K562 (cell line): Measurements from ENCODE around the gene BMP6. TPM values are rescaled to one million over a fixed set of nuclear protein-coding genes. Genes with fewer than 3 reads are reported as not detected.

Experiments
- ATAC-seq: fragments of 200-7000 bp; cut with Tn5 transposase; 3 replicates; pipeline ENCODE4 v1.9.1; 2020; ENCODE audit warnings: moderate library complexity
- BruUV-seq: library from RNA; stranded (reverse); fragments of 400-500 nt; replicated peaks from 2 replicates; lab custom pipeline; 2021; lab: Mats Ljungman, UMichigan
- CTCF ChIA-PET: fragments of 300-600 bp; formaldehyde crosslinking; extraction: SDS; loops from one replicate; lab custom pipeline; 2021; ENCODE audit warnings: low intra/inter-chr PET ratio; lab: Yijun Ruan, JAX
- POLR2A ChIA-PET: fragments of 300-600, 350-650 bp; sonication (Branson Sonifier 250); formaldehyde crosslinking; extraction: SDS; loops from one replicate; lab custom pipeline; 2021; ENCODE audit warnings: antibody characterized with exemption, inconsistent platforms; lab: Yijun Ruan, JAX
- DNase-seq, 4 experiments: peaks; one replicate each; pipeline versions ENCODE4 v3.0.0 to v3.0.0-alpha.2; 2011 to 2018; ENCODE audit warnings: low spot score in 3 of 4, mixed read lengths in 3 of 4; ENCODE audit errors: extremely low read depth in 1 of 4
- FAIRE-seq: peaks from 2 replicates; lab custom pipeline; 2011; peaks lifted over from hg19 to GRCh38; lab: Jason Lieb, UNC
- H2AFZ ChIP-seq: 2 replicates; pipeline ENCODE4 v1.6.0; 2011; ENCODE audit warnings: low read depth, low read length, control low read depth, inconsistent platforms
- H3K27ac ChIP-seq: fragments of 200-600 bp; 3 replicates; pipeline ENCODE4 v1.8.0; 2011; ENCODE audit warnings: low read depth, mild to moderate bottlenecking, control low read depth, inconsistent platforms, low read length, moderate library complexity, mixed read lengths; ENCODE audit errors: extremely low read depth
- H3K27me3 ChIP-seq, 2 experiments: fragments of 300-600 bp in 1 of 2; 2 replicates in 1 of 2; 3 replicates in 1 of 2; pipeline versions ENCODE4 v1.6.0 to v1.8.0; 2011; ENCODE audit warnings: inconsistent platforms in 2 of 2, low read length in 2 of 2, mild to moderate bottlenecking in 1 of 2, mixed read lengths in 1 of 2, moderate library complexity in 1 of 2; ENCODE audit not compliant: control insufficient read depth in 2 of 2, insufficient read depth in 2 of 2
- H3K36me3 ChIP-seq: fragments of 300-600 bp; 3 replicates; pipeline ENCODE4 v1.8.0; 2011; ENCODE audit warnings: mild to moderate bottlenecking, low read length, inconsistent platforms; ENCODE audit not compliant: control insufficient read depth, insufficient read depth
- H3K4me1 ChIP-seq, 2 experiments: fragments of 200-600 bp in 1 of 2; replicated peaks in 1 of 2; 2 replicates in 1 of 2; 3 replicates in 1 of 2; pipeline versions ENCODE4 v1.5.1 to v1.8.0; 2011; ENCODE audit warnings: inconsistent platforms in 2 of 2, low read length in 2 of 2, mild to moderate bottlenecking in 1 of 2, mixed read lengths in 1 of 2, moderate library complexity in 1 of 2; ENCODE audit not compliant: control insufficient read depth in 2 of 2, insufficient read depth in 2 of 2
- H3K4me2 ChIP-seq: 2 replicates; pipeline ENCODE4 v1.6.1; 2011; ENCODE audit warnings: low read length, control low read depth, inconsistent platforms, mixed read lengths; ENCODE audit not compliant: insufficient read depth
- H3K4me3 ChIP-seq: fragments of 200-600 bp; sonication (generic), shearing (Covaris generic); 2 replicates; pipeline ENCODE4 v1.5.1; 2016; ENCODE audit warnings: control low read depth, inconsistent platforms
- H3K79me2 ChIP-seq: fragments of 200-600 bp; 3 replicates; pipeline ENCODE4 v1.8.0; 2011; ENCODE audit warnings: low read length, inconsistent platforms; ENCODE audit not compliant: control insufficient read depth, insufficient read depth
- H3K9ac ChIP-seq, 2 experiments: 2 replicates each; pipeline versions ENCODE4 v1.6.0 to v1.6.1; 2011; ENCODE audit warnings: low read depth in 2 of 2, low read length in 2 of 2, control low read depth in 1 of 2, inconsistent platforms in 1 of 2, mild to moderate bottlenecking in 1 of 2, mixed read lengths in 1 of 2; ENCODE audit not compliant: insufficient read depth in 1 of 2
- H3K9me1 ChIP-seq: one replicate; pipeline ENCODE4 v1.6.0; 2011; ENCODE audit warnings: inconsistent platforms, mild to moderate bottlenecking, low read length, moderate library complexity; ENCODE audit not compliant: control insufficient read depth, insufficient read depth
- H3K9me3 ChIP-seq: replicated peaks from 2 replicates; pipeline ENCODE4 v1.5.1; 2011; ENCODE audit warnings: low read depth, low read length, inconsistent platforms; ENCODE audit not compliant: control insufficient read depth, insufficient read depth
- H4K20me1 ChIP-seq: replicated peaks from 2 replicates; pipeline ENCODE4 v1.6.1; 2011; ENCODE audit warnings: low read length, inconsistent platforms, mixed read lengths; ENCODE audit not compliant: control insufficient read depth, insufficient read depth
- GATAD2A ChIP-seq: fragments of 450-650 bp; IDR thresholded peaks from 2 replicates; pipeline ENCODE4 v1.6.1; 2017
- HDAC2 ChIP-seq: fragments of 450-650 bp; IDR thresholded peaks from 2 replicates; pipeline ENCODE4 v1.6.1; 2016; ENCODE audit warnings: mild to moderate bottlenecking
- HIVEP1 ChIP-seq: fragments of 250-450 bp; sonication (Bioruptor Pico); IDR thresholded peaks from 2 replicates; pipeline ENCODE4 v1.4.0; 2020; ENCODE audit warnings: mild to moderate bottlenecking
- HLTF ChIP-seq: fragments of 450-650 bp; IDR thresholded peaks from 2 replicates; pipeline ENCODE4 v1.6.1; 2016
- KAT8 ChIP-seq: fragments of 450-650 bp; IDR thresholded peaks from 2 replicates; pipeline ENCODE4 v1.6.1; 2016; ENCODE audit warnings: low read depth, mild to moderate bottlenecking
- MEF2D ChIP-seq: conservative IDR thresholded peaks from 2 replicates; pipeline ENCODE4 v1.6.1; 2016; ENCODE audit warnings: low read depth, missing genetic modification characterization, missing compliant biosample characterization
- PHB2 ChIP-seq: fragments of 450-650 bp; IDR thresholded peaks from 2 replicates; pipeline ENCODE4 v1.6.1; 2017; ENCODE audit warnings: low read depth
- RHOXF2B ChIP-seq: fragments of 250-450 bp; sonication (Bioruptor Pico); conservative IDR thresholded peaks from 2 replicates; pipeline ENCODE4 v1.5.1; 2021
- SIN3A ChIP-seq, 2 experiments: fragments of 150-350 bp in 1 of 2; IDR thresholded peaks; 2 replicates each; pipeline ENCODE4 v1.6.1; 2011 to 2016; ENCODE audit warnings: borderline replicate concordance in 2 of 2, low read depth in 2 of 2, low read length in 2 of 2, mild to moderate bottlenecking in 2 of 2, moderate library complexity in 2 of 2; ENCODE audit not compliant: control insufficient read depth in 1 of 2
- SOX6 ChIP-seq: fragments of 450-650 bp; IDR thresholded peaks from 2 replicates; pipeline ENCODE4 v1.6.1; 2014; ENCODE audit warnings: mild to moderate bottlenecking
- TCFL5 ChIP-seq: fragments of 250-450 bp; sonication (Bioruptor Pico); conservative IDR thresholded peaks from 2 replicates; pipeline ENCODE4 v1.6.1; 2021; ENCODE audit warnings: mild to moderate bottlenecking, moderate library complexity, matching md5 sums
- TGIF2 ChIP-seq: sonication (generic); formaldehyde crosslinking; IDR thresholded peaks from 2 replicates; pipeline ENCODE4 v1.8.1; 2022; ENCODE audit warnings: mild to moderate bottlenecking, missing genetic modification reagents, moderate library complexity
- WHSC1 ChIP-seq: IDR thresholded peaks from one replicate; pipeline ENCODE4 v1.6.1; 2012; ENCODE audit warnings: low read length, control low read depth, inconsistent platforms
- ZFX ChIP-seq: sonication (generic); formaldehyde crosslinking; IDR thresholded peaks from 2 replicates; pipeline ENCODE4 v1.8.0; 2022; ENCODE audit warnings: mild to moderate bottlenecking, missing genetic modification reagents, moderate library complexity
- ZNF165 ChIP-seq: fragments of 250-450 bp; sonication (Bioruptor Pico); IDR thresholded peaks from 2 replicates; pipeline ENCODE4 v1.4.0; 2020; ENCODE audit warnings: borderline replicate concordance
- WGBS: fragments of 100-300 bp; shearing (Covaris generic); methylation state at CpG from one replicate; pipeline ENCODE4 v1.1.6; 2016; ENCODE audit warnings: low coverage, mixed read lengths; ENCODE audit not compliant: insufficient coverage; ENCODE audit errors: missing lambda C conversion rate; 5-methylcytosine and 5-hydroxymethylcytosine counted together
- in situ Hi-C: fragments of 300-500 bp; cut with MboI; formaldehyde crosslinking; loops from 4 replicates; pipeline ENCODE4 v1.15.0; 2018; ENCODE audit warnings: inconsistent platforms, mixed read lengths
- intact Hi-C: fragments of 100-400 bp; cut with micrococcal nuclease; formaldehyde crosslinking; loops from 2 replicates; pipeline ENCODE4 v1.14.2; 2022
- polyA plus RNA-seq, 8 experiments: library from polyadenylated mRNA; depleted of rRNA in 4 of 8; stranded (reverse) in 5 of 8; unstranded in 3 of 8; fragments of >200 nt; fragmentation: Nextera tagmentation in 2 of 8; fragmentation: Illumina TruSeq in 1 of 8; extraction: Ambion mirVana in 2 of 8; extraction: Trizol in 1 of 8; gene quantifications; 2 replicates each; pipeline versions ENCODE4 v1.2.1 to v1.2.3, GENCODE V29; 2011 to 2014; ENCODE audit warnings: inconsistent platforms in 1 of 8, missing spikeins in 1 of 8
- total RNA-seq, 7 experiments: library from RNA; depleted of rRNA in 6 of 7; stranded (reverse); fragments of >200 nt in 6 of 7; fragmentation: Illumina TruSeq in 2 of 7; extraction: Trizol in 2 of 7; gene quantifications; 2 replicates each; pipeline versions ENCODE4 v1.2.1 to v1.2.3, GENCODE V29; 2011 to 2021; ENCODE audit warnings: low replicate concordance in 1 of 7
- TF ChIP-seq, protein P1 (sequence below): sonication (generic); formaldehyde crosslinking; IDR thresholded peaks from 2 replicates; pipeline ENCODE4 v1.8.0; 2022; ENCODE audit warnings: mild to moderate bottlenecking, missing genetic modification reagents, borderline replicate concordance

BMP6 gene
- total and polyA plus RNA-seq, 9 of the 15 experiments (the other 6 are each of a cell fraction or from before 2014, with no cell fraction given): 0.01 to 0.13 (median 0.06) TPM; not detected in 3

- BruUV-seq: no TSS peak
- DNase-seq (no peak), ATAC-seq (no peak), FAIRE-seq (no peak)
- H2AFZ ChIP-seq: no peak overlapping the region
- H3K27ac ChIP-seq: no peak overlapping the region
- POLR2A ChIA-PET: interaction anchor here (0.6 kb wide), 1 partner anchor 370 kb away, joined by 3 read pairs; no protein-coding TSS in a partner anchor
- no peaks in the 10 kb centered on the region for H3K36me3 ChIP-seq
- H3K9me3 ChIP-seq: no peaks in the 10 kb centered on the region
- H3K9me1 ChIP-seq: no peaks in the 10 kb centered on the region
- no peaks in the 10 kb centered on the region for H3K4me1 ChIP-seq
- peaks cover 37 to 60% of the 10 kb centered on the region in 2 experiments for H3K27me3 ChIP-seq
- intact Hi-C loops: no loop called here
- no peaks in the 10 kb centered on the region for H3K79me2 ChIP-seq
- no peak for TF ChIP-seq ZNF165
- no peak for TF ChIP-seq PHB2
- no peak for TF ChIP-seq WHSC1
- no peak for TF ChIP-seq HLTF
- no peak for TF ChIP-seq TCFL5
- no peak for TF ChIP-seq TGIF2 (CRISPR knock-in tag)
- TF ChIP-seq SOX6: no peak
- TF ChIP-seq MEF2D (tag): no peak
- TF ChIP-seq HDAC2: no peak
- TF ChIP-seq KAT8: no peak
- no peak for TF ChIP-seq GATAD2A
- TF ChIP-seq, protein P1, sequence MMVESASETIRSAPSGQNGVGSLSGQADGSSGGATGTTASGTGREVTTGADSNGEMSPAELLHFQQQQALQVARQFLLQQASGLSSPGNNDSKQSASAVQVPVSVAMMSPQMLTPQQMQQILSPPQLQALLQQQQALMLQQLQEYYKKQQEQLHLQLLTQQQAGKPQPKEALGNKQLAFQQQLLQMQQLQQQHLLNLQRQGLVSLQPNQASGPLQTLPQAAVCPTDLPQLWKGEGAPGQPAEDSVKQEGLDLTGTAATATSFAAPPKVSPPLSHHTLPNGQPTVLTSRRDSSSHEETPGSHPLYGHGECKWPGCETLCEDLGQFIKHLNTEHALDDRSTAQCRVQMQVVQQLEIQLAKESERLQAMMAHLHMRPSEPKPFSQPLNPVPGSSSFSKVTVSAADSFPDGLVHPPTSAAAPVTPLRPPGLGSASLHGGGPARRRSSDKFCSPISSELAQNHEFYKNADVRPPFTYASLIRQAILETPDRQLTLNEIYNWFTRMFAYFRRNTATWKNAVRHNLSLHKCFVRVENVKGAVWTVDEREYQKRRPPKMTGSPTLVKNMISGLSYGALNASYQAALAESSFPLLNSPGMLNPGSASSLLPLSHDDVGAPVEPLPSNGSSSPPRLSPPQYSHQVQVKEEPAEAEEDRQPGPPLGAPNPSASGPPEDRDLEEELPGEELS (CRISPR knock-in tag): no peak
- no peak for TF ChIP-seq SIN3A (IDR thresholded peaks at IDR 0.05; ENCODE audit: borderline replicate concordance in 2 of 2, control insufficient read depth in 1 of 2, low read depth in 2 of 2, low read length in 2 of 2)
- TF ChIP-seq ZFX (CRISPR knock-in tag): no peak
- TF ChIP-seq HIVEP1 (CRISPR knock-in tag): no peak
- TF ChIP-seq RHOXF2B (CRISPR knock-in tag): no peak
- H3K9ac ChIP-seq: no peak overlapping the region
- H3K4me2 ChIP-seq: no peak overlapping the region
- no peak overlapping the region for H3K4me3 ChIP-seq
- H4K20me1 ChIP-seq: no peaks in the 10 kb centered on the region
- in situ Hi-C loops: no loop called here
- WGBS: 2% methylated on average over 10 of the region's 10 CpGs
- CTCF ChIA-PET: no interaction called here
Measured at GRCh38 chr6:7765575-7766325, 39.9 kb downstream of the BMP6 start.
